Keratinocyte (primary cell): ENCODE results near the gene CCSER1. TPM values are rescaled to one million over a fixed set of nuclear protein-coding genes. Genes with fewer than 3 reads are reported as not detected.

Source experiments
- DNase-seq: peaks from one replicate; pipeline ENCODE4 v3.0.0-alpha.2; 2011; ENCODE audit warnings: low read depth, missing footprints, low spot score
- FAIRE-seq: peaks from 2 replicates; lab custom pipeline; 2011; peaks lifted over from hg19 to GRCh38; lab: Jason Lieb, UNC
- H2AFZ ChIP-seq: 2 replicates; pipeline ENCODE4 v1.6.0; 2012; ENCODE audit warnings: low read length, control low read depth, inconsistent platforms; ENCODE audit not compliant: control insufficient read depth
- H3K27ac ChIP-seq: 2 replicates; pipeline ENCODE4 v1.5.1; 2011; ENCODE audit warnings: low read length; ENCODE audit not compliant: control insufficient read depth, insufficient read depth
- H3K27me3 ChIP-seq: 3 replicates; pipeline ENCODE4 v1.6.0; 2011; ENCODE audit warnings: low read length; ENCODE audit not compliant: control insufficient read depth, insufficient read depth; ENCODE audit errors: extremely low read depth
- H3K36me3 ChIP-seq, 2 experiments: 2 replicates in 1 of 2; 3 replicates in 1 of 2; pipeline ENCODE4 v1.5.1; 2011; ENCODE audit warnings: low read length in 2 of 2, mild to moderate bottlenecking in 1 of 2; ENCODE audit not compliant: control insufficient read depth in 2 of 2, insufficient read depth in 2 of 2; ENCODE audit errors: extremely low read depth in 1 of 2
- H3K4me1 ChIP-seq: 3 replicates; pipeline ENCODE4 v1.5.1; 2011; ENCODE audit warnings: low read length; ENCODE audit not compliant: control insufficient read depth, insufficient read depth; ENCODE audit errors: extremely low read depth
- H3K4me2 ChIP-seq: 3 replicates; pipeline ENCODE4 v1.6.0; 2011; ENCODE audit warnings: low read depth, low read length; ENCODE audit not compliant: control insufficient read depth, insufficient read depth; ENCODE audit errors: extremely low read depth
- H3K4me3 ChIP-seq, 3 experiments: fragments of 200-600 bp in 1 of 3; sonication (generic) in 1 of 3; 2 replicates in 2 of 3; 3 replicates in 1 of 3; pipeline ENCODE4 v1.5.1; 2011 to 2016; ENCODE audit warnings: low read length in 3 of 3, mild to moderate bottlenecking in 3 of 3, control low read depth in 2 of 3, inconsistent platforms in 1 of 3, low read depth in 1 of 3, mixed read lengths in 1 of 3, mixed run types in 1 of 3, moderate library complexity in 1 of 3; ENCODE audit not compliant: control insufficient read depth in 2 of 3, insufficient read depth in 2 of 3; ENCODE audit errors: extremely low read depth in 1 of 3
- H3K79me2 ChIP-seq: 2 replicates; pipeline ENCODE4 v1.6.0; 2012; ENCODE audit warnings: low read length; ENCODE audit not compliant: control insufficient read depth, insufficient read depth
- H3K9ac ChIP-seq: 3 replicates; pipeline ENCODE4 v1.6.0; 2011; ENCODE audit warnings: low read length; ENCODE audit not compliant: control insufficient read depth, insufficient read depth; ENCODE audit errors: extremely low read depth
- H3K9me1 ChIP-seq: 3 replicates; pipeline ENCODE4 v1.6.0; 2011; ENCODE audit warnings: low read length; ENCODE audit not compliant: control insufficient read depth, insufficient read depth; ENCODE audit errors: extremely low read depth
- H3K9me3 ChIP-seq: 2 replicates; pipeline ENCODE4 v1.5.1; 2012; ENCODE audit warnings: low read depth, low read length; ENCODE audit not compliant: control insufficient read depth
- H4K20me1 ChIP-seq: 3 replicates; pipeline ENCODE4 v1.6.0; 2011; ENCODE audit warnings: low read length; ENCODE audit not compliant: control insufficient read depth, insufficient read depth; ENCODE audit errors: extremely low read depth
- EZH2 ChIP-seq: IDR thresholded peaks from one replicate; pipeline ENCODE4 v1.6.1; 2012; ENCODE audit warnings: inconsistent platforms, mild to moderate bottlenecking, low read length, moderate library complexity
- dilution Hi-C: fragments of 300-500 bp; cut with MboI; formaldehyde crosslinking; loops from one replicate; pipeline ENCODE4 v1.7.0; 2020; ENCODE audit warnings: low sequenced_read_pairs; ENCODE audit not compliant: extremely low pct_ligation_motif_present
- polyA plus RNA-seq, 5 experiments: library from polyadenylated mRNA; depleted of rRNA in 3 of 5; stranded (reverse) in 3 of 5; stranded (forward) in 1 of 5; unstranded in 1 of 5; fragments of >200 nt; gene quantifications; 1 replicate in 1 of 5; 2 replicates in 3 of 5; 3 replicates in 1 of 5; pipeline versions ENCODE4 v1.2.1 to v1.2.3, GENCODE V29; 2011 to 2012; ENCODE audit warnings: missing spikeins in 2 of 5, low read depth in 1 of 5, low replicate concordance in 1 of 5
- TF ChIP-seq, protein P1 (sequence below), 3 experiments: IDR thresholded peaks in 1 of 3; conservative IDR thresholded peaks in 1 of 3; optimal IDR thresholded peaks in 1 of 3; 2 replicates in 2 of 3; 3 replicates in 1 of 3; pipeline versions ENCODE3 to v1.5.1; 2011; ENCODE audit warnings: low read length in 3 of 3, mild to moderate bottlenecking in 3 of 3, moderate library complexity in 2 of 3, control low read depth in 1 of 3, inconsistent platforms in 1 of 3; ENCODE audit not compliant: insufficient read depth in 2 of 3; ENCODE audit errors: extremely low read depth in 1 of 3

The CCSER1 gene
- polyA plus RNA-seq, 1 donor (not counting 4 experiments of a cell fraction or from before 2014, with no cell fraction given) = 1.2 TPM

GRCh38 chr4:91108751-91109150 lies 981.6 kb downstream of the CCSER1 start:
- no peak overlapping the region for H3K4me3 ChIP-seq
- dilution Hi-C loops = no loop called here
- H3K27me3 ChIP-seq = no peaks in the 10 kb centered on the region

DNA sequence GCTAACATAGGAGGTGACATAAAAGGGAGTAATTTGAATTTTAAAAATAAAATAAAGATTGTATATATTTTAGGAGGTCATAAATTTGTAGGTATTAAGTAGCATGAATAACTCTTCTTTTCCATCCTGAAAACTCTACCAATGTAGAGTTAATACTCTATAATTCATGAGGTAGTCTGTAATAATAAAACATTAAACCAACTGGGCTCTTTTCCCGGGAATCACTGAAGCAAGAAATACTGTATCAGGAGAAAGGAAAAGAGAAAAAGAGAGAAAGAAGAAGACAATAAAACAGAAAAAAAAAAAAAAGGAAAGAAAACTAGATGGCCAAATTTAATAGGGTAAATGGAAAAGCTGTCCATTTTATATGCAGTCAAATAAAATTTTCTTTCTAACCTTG lies 984.4 kb downstream of the CCSER1 start:
- dilution Hi-C loops = no loop called here
- H3K4me1 ChIP-seq = no peaks in the 10 kb centered on the region
- DNase-seq = no peak
- no peaks in the 10 kb centered on the region for H3K36me3 ChIP-seq
- no peak overlapping the region for H3K4me3 ChIP-seq
- no peaks in the 10 kb centered on the region for H4K20me1 ChIP-seq
- H3K4me2 ChIP-seq = no peak overlapping the region
- no peak overlapping the region for H3K27ac ChIP-seq
- no peaks in the 10 kb centered on the region for H3K27me3 ChIP-seq
- FAIRE-seq = no peak
- no peaks in the 10 kb centered on the region for H3K9me3 ChIP-seq
- H3K9me1 ChIP-seq = no peaks in the 10 kb centered on the region
- TF ChIP-seq, protein P1, sequence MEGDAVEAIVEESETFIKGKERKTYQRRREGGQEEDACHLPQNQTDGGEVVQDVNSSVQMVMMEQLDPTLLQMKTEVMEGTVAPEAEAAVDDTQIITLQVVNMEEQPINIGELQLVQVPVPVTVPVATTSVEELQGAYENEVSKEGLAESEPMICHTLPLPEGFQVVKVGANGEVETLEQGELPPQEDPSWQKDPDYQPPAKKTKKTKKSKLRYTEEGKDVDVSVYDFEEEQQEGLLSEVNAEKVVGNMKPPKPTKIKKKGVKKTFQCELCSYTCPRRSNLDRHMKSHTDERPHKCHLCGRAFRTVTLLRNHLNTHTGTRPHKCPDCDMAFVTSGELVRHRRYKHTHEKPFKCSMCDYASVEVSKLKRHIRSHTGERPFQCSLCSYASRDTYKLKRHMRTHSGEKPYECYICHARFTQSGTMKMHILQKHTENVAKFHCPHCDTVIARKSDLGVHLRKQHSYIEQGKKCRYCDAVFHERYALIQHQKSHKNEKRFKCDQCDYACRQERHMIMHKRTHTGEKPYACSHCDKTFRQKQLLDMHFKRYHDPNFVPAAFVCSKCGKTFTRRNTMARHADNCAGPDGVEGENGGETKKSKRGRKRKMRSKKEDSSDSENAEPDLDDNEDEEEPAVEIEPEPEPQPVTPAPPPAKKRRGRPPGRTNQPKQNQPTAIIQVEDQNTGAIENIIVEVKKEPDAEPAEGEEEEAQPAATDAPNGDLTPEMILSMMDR (optimal IDR thresholded peaks at IDR 0.05 in 1 of 3, IDR thresholded peaks at IDR 0.05 in 1 of 3, conservative IDR thresholded peaks at IDR 0.05 in 1 of 3; ENCODE audit: extremely low read depth in 1 of 3, insufficient read depth in 2 of 3, low read length in 3 of 3) = no peak
- TF ChIP-seq EZH2 = no peak
- no peak overlapping the region for H2AFZ ChIP-seq
- no peak overlapping the region for H3K9ac ChIP-seq
- H3K79me2 ChIP-seq = no peaks in the 10 kb centered on the region

More at GRCh38 chr4:91108751-91109150, 981.6 kb downstream of the CCSER1 start:
- H2AFZ ChIP-seq = no peak overlapping the region
- no peaks in the 10 kb centered on the region for H3K9me1 ChIP-seq
- no peaks in the 10 kb centered on the region for H3K36me3 ChIP-seq
- FAIRE-seq (no peak), DNase-seq (no peak)
- no peaks in the 10 kb centered on the region for H3K79me2 ChIP-seq
- H4K20me1 ChIP-seq = no peaks in the 10 kb centered on the region
- no peak overlapping the region for H3K4me2 ChIP-seq
- no peaks in the 10 kb centered on the region for H3K4me1 ChIP-seq
- no peaks in the 10 kb centered on the region for H3K9me3 ChIP-seq
- no peak overlapping the region for H3K27ac ChIP-seq
- no peak for TF ChIP-seq EZH2
- TF ChIP-seq, protein P1 (optimal IDR thresholded peaks at IDR 0.05 in 1 of 3, IDR thresholded peaks at IDR 0.05 in 1 of 3, conservative IDR thresholded peaks at IDR 0.05 in 1 of 3; ENCODE audit: extremely low read depth in 1 of 3, insufficient read depth in 2 of 3, low read length in 3 of 3) = no peak
- H3K9ac ChIP-seq = no peak overlapping the region
